Left lung (tissue), 10 donors: Measurements from ENCODE around the gene TARBP2. TPM values are rescaled to one million over a fixed set of nuclear protein-coding genes. Genes with fewer than 3 reads are reported as not detected.
A peak's percentile ranks its signal among the peaks of the same experiment; 100 is the strongest.

ENCODE experiments used
- ATAC-seq: fragments of 200-7000 bp; cut with Tn5 transposase; one replicate; pipeline ENCODE4 v1.9.1; 2020; ENCODE audit warnings: moderate library complexity
- DNase-seq, 4 donors: peaks; one replicate each; pipeline ENCODE4 v3.0.0-alpha.2; 2013 to 2020
- H3K27ac ChIP-seq, 2 donors: fragments of 200-600 bp; sonication (generic) in 1 of 2; one replicate each; pipeline versions ENCODE4 v1.5.0 to v1.8.0; 2020 to 2021
- H3K27me3 ChIP-seq, 2 donors: fragments of 200-600 bp; sonication (generic) in 1 of 2; one replicate each; pipeline versions ENCODE4 v1.5.0 to v1.8.0; 2020 to 2021
- H3K36me3 ChIP-seq, 2 donors: fragments of 200-600 bp; sonication (generic) in 1 of 2; one replicate each; pipeline versions ENCODE4 v1.5.0 to v1.8.0; 2020 to 2021
- H3K4me1 ChIP-seq, 2 donors: fragments of 200-600 bp; one replicate each; pipeline ENCODE4 v1.8.0; 2021
- H3K4me3 ChIP-seq, 2 donors: fragments of 200-600 bp; sonication (generic) in 1 of 2; one replicate each; pipeline versions ENCODE4 v1.5.0 to v1.8.0; 2020 to 2021; ENCODE audit warnings: mild to moderate bottlenecking in 1 of 2
- H3K9me3 ChIP-seq, 2 donors: fragments of 200-600 bp; sonication (generic) in 1 of 2; one replicate each; pipeline versions ENCODE4 v1.5.0 to v1.8.0; 2020 to 2021
- intact Hi-C, 2 donors: fragments of 100-400 bp; cut with DNase I; formaldehyde crosslinking; loops; one replicate each; pipeline versions ENCODE4 v1.11.2 to v1.14.2; 2022
- polyA plus RNA-seq, 6 donors: library from polyadenylated mRNA; unstranded; fragments of 120-200 nt; gene quantifications; one replicate each; pipeline ENCODE4 v1.2.1, GENCODE V29; 2013; ENCODE audit not compliant: insufficient read length in 6 of 6
- total RNA-seq, 2 donors: library from RNA; stranded (reverse); fragmentation: NEBNext Ultra II Directional; extraction: Animal tissue kit (Norgen Biotek cat#: 25700); gene quantifications; one replicate each; pipeline ENCODE4 v1.2.1, GENCODE V29; 2021
- TF ChIP-seq, protein P1 (sequence below), 2 donors: fragments of 200-600 bp; sonication (generic) in 1 of 2; IDR thresholded peaks; one replicate each; pipeline versions ENCODE4 v1.5.0 to v1.8.0; 2021; ENCODE audit warnings: antibody characterized with exemption in 2 of 2
- donor health status: DM: no; HTN: yes; CAD: no.
- donor health status: DM: no; HTN: no; CAD: no.

The TARBP2 gene
- total and polyA plus RNA-seq, 8 donors, result 35.6 to 58.6 (median 48.1) TPM

DNA sequence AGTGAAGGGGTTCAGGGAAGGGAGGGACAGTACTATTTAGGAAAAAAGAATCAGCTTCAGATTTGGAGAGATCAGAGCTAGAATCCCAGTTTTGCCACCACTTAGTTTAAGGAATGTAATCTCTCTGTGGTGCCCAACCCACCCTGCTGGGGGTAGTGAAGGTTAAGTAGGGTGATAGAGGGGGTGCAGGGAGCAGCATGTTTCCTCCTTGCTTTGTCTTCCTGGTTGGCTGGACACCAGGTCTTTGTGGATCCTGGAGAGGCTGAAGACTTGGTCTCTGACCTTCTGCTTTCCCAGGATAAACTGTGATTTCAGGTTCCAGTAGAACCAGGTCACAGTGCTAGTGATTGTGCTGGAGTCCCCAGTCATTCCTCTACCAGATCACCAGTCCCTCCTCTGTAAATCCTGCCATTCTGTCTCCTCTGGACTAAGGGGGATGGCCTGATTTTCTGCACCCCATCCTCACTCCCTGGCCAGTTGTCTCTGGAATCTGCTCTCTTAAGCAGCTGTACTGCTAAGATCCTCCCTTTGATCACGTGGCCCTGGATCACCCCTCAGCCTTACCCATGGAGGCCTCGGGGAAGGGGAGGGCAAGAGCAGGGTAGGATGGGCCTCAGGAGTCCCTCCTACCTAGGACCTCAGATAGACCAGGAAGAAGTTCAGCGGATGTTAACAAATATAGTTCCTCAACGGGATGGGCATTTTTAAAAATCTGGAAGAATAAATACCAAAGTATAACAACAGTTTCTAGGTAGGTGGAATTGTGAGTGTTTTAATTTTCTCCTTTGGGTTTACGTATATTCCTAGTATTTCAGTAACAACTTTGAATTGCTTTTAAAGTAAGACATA lies 5.0 kb upstream of the TARBP2 start:
- DNase-seq (peak in 2 of 4 donors; percentile 72 to 90), ATAC-seq (no peak)
- no peaks in the 10 kb centered on the region for H3K36me3 ChIP-seq
- TF ChIP-seq, protein P1, sequence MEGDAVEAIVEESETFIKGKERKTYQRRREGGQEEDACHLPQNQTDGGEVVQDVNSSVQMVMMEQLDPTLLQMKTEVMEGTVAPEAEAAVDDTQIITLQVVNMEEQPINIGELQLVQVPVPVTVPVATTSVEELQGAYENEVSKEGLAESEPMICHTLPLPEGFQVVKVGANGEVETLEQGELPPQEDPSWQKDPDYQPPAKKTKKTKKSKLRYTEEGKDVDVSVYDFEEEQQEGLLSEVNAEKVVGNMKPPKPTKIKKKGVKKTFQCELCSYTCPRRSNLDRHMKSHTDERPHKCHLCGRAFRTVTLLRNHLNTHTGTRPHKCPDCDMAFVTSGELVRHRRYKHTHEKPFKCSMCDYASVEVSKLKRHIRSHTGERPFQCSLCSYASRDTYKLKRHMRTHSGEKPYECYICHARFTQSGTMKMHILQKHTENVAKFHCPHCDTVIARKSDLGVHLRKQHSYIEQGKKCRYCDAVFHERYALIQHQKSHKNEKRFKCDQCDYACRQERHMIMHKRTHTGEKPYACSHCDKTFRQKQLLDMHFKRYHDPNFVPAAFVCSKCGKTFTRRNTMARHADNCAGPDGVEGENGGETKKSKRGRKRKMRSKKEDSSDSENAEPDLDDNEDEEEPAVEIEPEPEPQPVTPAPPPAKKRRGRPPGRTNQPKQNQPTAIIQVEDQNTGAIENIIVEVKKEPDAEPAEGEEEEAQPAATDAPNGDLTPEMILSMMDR (IDR thresholded peaks at IDR 0.05), result no peak
- H3K27me3 ChIP-seq, result no peaks in the 10 kb centered on the region
- intact Hi-C loops, result no loop called here
- H3K4me3 ChIP-seq, result no peak overlapping the region
- peaks cover 25 to 58% of the 10 kb centered on the region in 2 donors for H3K4me1 ChIP-seq
- no peaks in the 10 kb centered on the region for H3K9me3 ChIP-seq
- H3K27ac ChIP-seq, result peak overlapping the region; percentile 61 to 67

DNA sequence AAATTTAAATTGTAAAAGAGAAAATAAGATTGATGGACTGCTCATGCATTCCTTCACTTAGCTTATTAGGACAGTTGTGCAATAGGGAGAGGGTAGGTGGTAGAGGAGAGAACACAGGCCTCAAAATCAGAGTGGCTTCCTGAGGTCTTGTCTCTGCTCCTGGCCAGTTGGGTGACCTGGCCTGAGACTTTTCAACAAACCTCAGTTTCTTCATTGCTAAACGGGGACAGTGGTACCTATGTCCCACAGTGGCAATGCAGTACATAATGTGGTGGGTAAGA lies 4.4 kb upstream of the TARBP2 start:
- Histone ChIP-seq H3K4me1 (peaks cover 27 to 61% of the 10 kb centered on the region in 2 donors), H3K27me3 (no peaks in the 10 kb centered on the region), H3K9me3 (no peaks in the 10 kb centered on the region), H3K36me3 (no peaks in the 10 kb centered on the region), H3K4me3 (no peak overlapping the region), H3K27ac (peak overlapping the region; percentile 61 to 67)
- ATAC-seq (no peak), DNase-seq (no peak)
- TF ChIP-seq, protein P1 (IDR thresholded peaks at IDR 0.05), result no peak
- intact Hi-C loops, result no loop called here

DNA sequence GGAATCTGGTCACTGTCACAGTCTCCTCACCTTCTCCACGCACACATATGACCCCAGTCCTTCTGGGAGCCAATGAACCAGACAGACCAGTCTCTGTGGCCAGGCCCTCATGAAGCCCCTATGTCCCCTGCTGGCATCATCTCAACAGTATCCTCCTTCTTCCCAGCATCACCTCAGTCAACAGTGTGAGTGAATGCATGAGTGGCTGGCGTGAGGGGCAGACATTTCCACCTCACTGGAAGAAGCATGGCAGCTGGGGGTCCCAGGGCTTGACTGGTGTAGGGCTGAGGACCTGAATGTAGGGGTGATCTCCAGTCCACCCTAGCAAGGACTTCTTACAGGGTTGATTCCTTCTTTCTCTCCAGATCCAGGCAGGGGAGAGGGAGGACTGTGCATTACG lies 3.6 kb upstream of the TARBP2 start:
- H3K4me1 ChIP-seq, result peaks cover 33 to 63% of the 10 kb centered on the region in 2 donors
- H3K4me3 ChIP-seq, result no peak overlapping the region
- no peaks in the 10 kb centered on the region for H3K27me3 ChIP-seq
- H3K27ac ChIP-seq, result no peak overlapping the region
- H3K9me3 ChIP-seq, result no peaks in the 10 kb centered on the region
- ATAC-seq (no peak), DNase-seq (no peak)
- intact Hi-C loops, result no loop called here
- TF ChIP-seq, protein P1 (IDR thresholded peaks at IDR 0.05), result no peak
- no peaks in the 10 kb centered on the region for H3K36me3 ChIP-seq

DNA sequence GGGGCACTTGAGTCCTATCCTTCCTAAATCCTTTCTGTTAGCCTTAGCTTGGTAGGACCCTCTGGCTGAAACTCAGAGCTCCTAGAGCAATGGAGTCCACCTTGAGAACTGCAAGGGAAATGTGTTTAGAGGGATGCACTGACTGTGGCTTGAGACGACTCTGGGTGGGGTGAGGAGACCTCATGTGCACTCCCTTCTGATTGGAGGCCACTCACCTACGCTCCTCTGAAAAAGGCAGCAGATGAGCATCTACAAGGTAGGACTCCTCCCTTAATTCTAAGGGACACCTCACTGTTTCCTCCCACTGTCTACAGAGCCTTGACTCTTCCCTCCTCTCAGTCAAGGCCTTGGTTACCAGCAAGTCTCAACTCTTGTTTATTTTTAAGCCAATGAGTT lies 2.9 kb upstream of the TARBP2 start:
- no peaks in the 10 kb centered on the region for H3K9me3 ChIP-seq
- intact Hi-C loops, result no loop called here
- no peak overlapping the region for H3K4me3 ChIP-seq
- no peaks in the 10 kb centered on the region for H3K27me3 ChIP-seq
- no peak overlapping the region for H3K27ac ChIP-seq
- peaks cover 38 to 65% of the 10 kb centered on the region in 2 donors for H3K4me1 ChIP-seq
- H3K36me3 ChIP-seq, result no peaks in the 10 kb centered on the region
- TF ChIP-seq, protein P1 (IDR thresholded peaks at IDR 0.05), result no peak
- ATAC-seq (no peak), DNase-seq (no peak)

DNA sequence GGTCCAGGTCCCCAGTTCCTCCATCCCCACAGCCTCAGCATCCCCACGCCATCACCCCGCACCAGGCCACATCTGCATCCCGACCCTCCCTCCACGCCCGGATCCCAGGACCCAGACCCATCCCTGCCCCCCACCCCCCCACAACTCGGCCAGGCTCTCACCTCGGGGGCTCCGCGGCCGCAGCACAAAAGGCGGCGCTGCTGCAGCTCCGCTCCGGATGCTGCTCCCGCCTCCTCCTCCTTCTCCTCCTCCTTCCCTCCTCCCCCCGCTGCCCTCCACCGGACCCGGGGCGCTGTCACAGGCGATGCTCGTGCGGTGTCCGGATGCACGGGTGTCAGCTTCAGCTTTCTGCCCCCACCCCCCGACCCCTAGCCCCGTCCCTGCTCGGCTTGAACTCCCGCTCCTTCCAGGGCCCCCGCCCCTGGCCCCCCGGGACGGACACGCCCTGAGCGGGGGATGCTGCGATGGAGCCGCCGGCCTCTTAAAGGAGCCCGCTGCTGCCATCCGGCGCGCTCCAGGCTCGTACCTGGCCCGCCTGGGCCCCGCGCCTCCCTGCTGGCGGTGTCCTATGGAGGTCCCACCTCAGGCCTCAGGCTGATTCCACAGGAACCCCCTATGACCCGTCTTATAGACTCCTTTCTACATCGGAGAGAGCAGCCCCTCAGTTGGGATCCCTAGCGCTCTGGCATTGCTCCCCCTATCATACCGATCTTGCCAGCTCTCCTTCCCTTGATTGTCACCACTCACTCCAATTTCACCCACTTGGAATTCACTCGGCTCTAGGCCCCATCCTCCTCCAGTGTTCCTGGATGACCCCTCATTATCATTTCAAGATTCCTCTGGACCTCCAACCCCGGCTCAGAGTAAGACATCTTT lies 1.6 kb upstream of the TARBP2 start, which contains the start of gene MAP3K12:
Gene MAP3K12, minus strand, starts transcription at position 193 of the 876 bp plus-strand sequence. CDS start 12,067 bp downstream, outside the sequence.
- TF ChIP-seq, protein P1 (IDR thresholded peaks at IDR 0.05), result no peak
- intact Hi-C loops, result loop anchor here in 1 of 2 donors (10.0 kb wide), 1 partner anchor 175 kb away; the partner anchor contains the start of gene AAAS
- peaks cover 29 to 60% of the 10 kb centered on the region in 2 donors for H3K4me1 ChIP-seq
- H3K27me3 ChIP-seq, result no peaks in the 10 kb centered on the region
- H3K9me3 ChIP-seq, result no peaks in the 10 kb centered on the region
- peak; percentile 5 for ATAC-seq
- H3K27ac ChIP-seq, result peak within 1 kb of the TSS; percentile 98
- H3K36me3 ChIP-seq, result peaks cover 0 to 8% of the 10 kb centered on the region in 2 donors
- DNase-seq, result peak in 3 of 4 donors; percentile 75 to 89 (median 77)
- peak within 1 kb of the TSS; percentile 66 to 77 for H3K4me3 ChIP-seq
